ENCODE data around the gene UNC5C.
A peak's percentile ranks its signal among the peaks of the same experiment; 100 is the strongest.

Gene UNC5C

GRCh38 chr4:95546221-95546620, 2.6 kb downstream of the UNC5C start:
- DNase-seq = peak in 1 of 2 donors; percentile 63

GRCh38 chr4:95545546-95545945, 3.2 kb downstream of the UNC5C start:
- DNase-seq = peak in 1 of 2 donors; percentile 68

GRCh38 chr4:95544113-95545103, 4.4 kb downstream of the UNC5C start:
- peak in 1 of 2 donors; percentile 60 for DNase-seq

- DNase-seq = no peak
Observed at GRCh38 chr4:95541889-95542607, 6.7 kb downstream of the UNC5C start.

- no peak for DNase-seq
Observed at GRCh38 chr4:95541094-95541493, 7.7 kb downstream of the UNC5C start.

- peak in 1 of 2 donors; percentile 43 for DNase-seq
Observed at GRCh38 chr4:95540227-95540626, 8.5 kb downstream of the UNC5C start.

- no peak for DNase-seq
Observed at GRCh38 chr4:95539106-95539505, 9.7 kb downstream of the UNC5C start.

- no peak for DNase-seq
Observed at GRCh38 chr4:95537863-95538488, 10.8 kb downstream of the UNC5C start.

- peak in 1 of 2 donors; percentile 42 for DNase-seq
Observed at GRCh38 chr4:95537191-95537590, 11.6 kb downstream of the UNC5C start.

GRCh38 chr4:95536650-95537049, 12.1 kb downstream of the UNC5C start:
- DNase-seq = no peak

GRCh38 chr4:95535180-95535579, 13.6 kb downstream of the UNC5C start:
- DNase-seq = no peak

GRCh38 chr4:95534032-95534431, 14.7 kb downstream of the UNC5C start:
- DNase-seq = no peak

GRCh38 chr4:95533254-95533653, 15.5 kb downstream of the UNC5C start:
- no peak for DNase-seq

- DNase-seq = no peak
Observed at GRCh38 chr4:95532305-95532704, 16.5 kb downstream of the UNC5C start.

GRCh38 chr4:95531141-95531540, 17.6 kb downstream of the UNC5C start:
- DNase-seq = no peak

- no peak for DNase-seq
Observed at GRCh38 chr4:95529946-95530345, 18.8 kb downstream of the UNC5C start.

GRCh38 chr4:95528388-95528948, 20.3 kb downstream of the UNC5C start:
- peak in 1 of 2 donors; percentile 33 for DNase-seq

- DNase-seq = no peak
Observed at GRCh38 chr4:95526075-95526474, 22.7 kb downstream of the UNC5C start.

GRCh38 chr4:95524729-95525128, 24.0 kb downstream of the UNC5C start:
- DNase-seq = no peak

- no peak for DNase-seq
Observed at GRCh38 chr4:95524184-95524583, 24.6 kb downstream of the UNC5C start.

- no peak for DNase-seq
Observed at GRCh38 chr4:95522682-95523530, 25.9 kb downstream of the UNC5C start.

Measured in hippocampal formation (tissue), 2 donors.